HFFc6 (cell line): ENCODE measurements around the gene ALG12. TPM values are rescaled to one million over a fixed set of nuclear protein-coding genes. Genes with fewer than 3 reads are reported as not detected.
A peak's percentile ranks its signal among the peaks of the same experiment; 100 is the strongest.

Source experiments
- DNase-seq: peaks from one replicate; pipeline ENCODE4 v3.0.0-alpha.2; 2018
- H3K27ac Mint-ChIP-seq: 2 replicates; pipeline ENCODE4 v1.8.0; 2020; ENCODE audit warnings: mild to moderate bottlenecking, mixed read lengths
- H3K27me3 Mint-ChIP-seq: 2 replicates; pipeline ENCODE4 v1.8.0; 2021; ENCODE audit warnings: mild to moderate bottlenecking, moderate library complexity, mixed read lengths; ENCODE audit not compliant: insufficient read depth
- H3K36me3 Mint-ChIP-seq: 2 replicates; pipeline ENCODE4 v1.8.0; 2021; ENCODE audit warnings: low read depth, mixed read lengths
- H3K4me1 Mint-ChIP-seq: 2 replicates; pipeline ENCODE4 v1.8.0; 2020; ENCODE audit warnings: low read depth, mixed read lengths
- H3K4me3 Mint-ChIP-seq: 2 replicates; pipeline ENCODE4 v1.8.0; 2020; ENCODE audit warnings: mild to moderate bottlenecking, moderate library complexity, mixed read lengths
- H3K9me3 Mint-ChIP-seq: 2 replicates; pipeline ENCODE4 v1.8.0; 2020; ENCODE audit warnings: mild to moderate bottlenecking, mixed read lengths
- CTCF ChIP-seq: fragments of 200-600 bp; sonication (generic); IDR thresholded peaks from 2 replicates; pipeline ENCODE4 v1.5.0; 2021; ENCODE audit warnings: antibody characterized with exemption, mild to moderate bottlenecking
- total RNA-seq, 6 experiments: library from RNA; stranded (reverse); fragmentation: NEBNext Ultra II Directional; extraction: Animal tissue kit (Norgen Biotek cat#: 25700); gene quantifications; 2 replicates in 1 of 6; 3 replicates in 5 of 6; pipeline ENCODE4 v1.2.3, GENCODE V29; 2021

The ALG12 gene
- total RNA-seq, 6 experiments from 2014 or later, result 17.2 to 25.1 (median 20.2) TPM

- DNase-seq, result peak; percentile 78
- TF ChIP-seq CTCF, result no peak
- Mint-ChIP-seq H3K4me1 (peaks cover 12% of the 10 kb centered on the region; the same call in 1 of the 2 replicates), H3K9me3 (no peaks in the 10 kb centered on the region), H3K27ac (peak overlapping the region; percentile 88), H3K36me3 (peaks cover 5% of the 10 kb centered on the region; the same call in 1 of the 2 replicates), H3K27me3 (no peaks in the 10 kb centered on the region; the same call in none of the 2 replicates), H3K4me3 (peak overlapping the region; percentile 89)
These were observed 43.9 kb upstream of the ALG12 start for GRCh38 chr22:49962012-49962750.

- TF ChIP-seq CTCF, result no peak
- Mint-ChIP-seq H3K27ac (peak overlapping the region; percentile 69), H3K27me3 (no peaks in the 10 kb centered on the region; the same call in none of the 2 replicates), H3K4me3 (peak overlapping the region; percentile 89), H3K9me3 (no peaks in the 10 kb centered on the region), H3K4me1 (peaks cover 12% of the 10 kb centered on the region; the same call in 1 of the 2 replicates), H3K36me3 (peaks cover 5% of the 10 kb centered on the region; the same call in 1 of the 2 replicates)
- DNase-seq, result no peak
These were observed 43.4 kb upstream of the ALG12 start for GRCh38 chr22:49961601-49962011.

GRCh38 chr22:49961005-49961600, 42.9 kb upstream of the ALG12 start:
- Mint-ChIP-seq H3K4me3 (peak overlapping the region; percentile 89), H3K27ac (peak overlapping the region; percentile 69), H3K27me3 (no peaks in the 10 kb centered on the region; the same call in none of the 2 replicates), H3K36me3 (peaks cover 5% of the 10 kb centered on the region; the same call in 1 of the 2 replicates), H3K9me3 (no peaks in the 10 kb centered on the region), H3K4me1 (peaks cover 12% of the 10 kb centered on the region; the same call in 1 of the 2 replicates)
- no peak for DNase-seq
- no peak for TF ChIP-seq CTCF

- Mint-ChIP-seq H3K36me3 (peaks cover 5% of the 10 kb centered on the region; the same call in 1 of the 2 replicates), H3K27ac (peak within 1 kb of the TSS; percentile 72), H3K9me3 (no peaks in the 10 kb centered on the region), H3K4me1 (peaks cover 12% of the 10 kb centered on the region; the same call in 1 of the 2 replicates), H3K27me3 (no peaks in the 10 kb centered on the region; the same call in none of the 2 replicates), H3K4me3 (peak within 1 kb of the TSS; percentile 89)
- no peak for TF ChIP-seq CTCF
- peak; percentile 94 for DNase-seq
These were observed 42.1 kb upstream of the ALG12 start, which contains the start of gene PIM3 for GRCh38 chr22:49960159-49961004. PIM3 (plus strand) TSS chr22:49960772; CDS start chr22:49960948, 176 bp downstream.

- Mint-ChIP-seq H3K4me1 (peaks cover 12% of the 10 kb centered on the region; the same call in 1 of the 2 replicates), H3K27ac (peak overlapping the region; percentile 72), H3K36me3 (peaks cover 5% of the 10 kb centered on the region; the same call in 1 of the 2 replicates), H3K27me3 (no peaks in the 10 kb centered on the region; the same call in none of the 2 replicates), H3K9me3 (no peaks in the 10 kb centered on the region), H3K4me3 (peak overlapping the region; percentile 81)
- peak; percentile 36 for DNase-seq
- peak; percentile 25; the same call in 1 of the 2 replicates for TF ChIP-seq CTCF
These were observed 41.5 kb upstream of the ALG12 start for GRCh38 chr22:49959782-49960158.
